GM18909 (cell line): ENCODE results near the gene TMEM87B.

ENCODE experiments used
- ATAC-seq: cut with Tn5 transposase; IDR thresholded peaks from one replicate; pipeline ENCODE4 v1.9.1; 2021; ENCODE audit warnings: mild to moderate bottlenecking; ENCODE audit not compliant: unreplicated experiment, poor library complexity

TMEM87B gene

DNA sequence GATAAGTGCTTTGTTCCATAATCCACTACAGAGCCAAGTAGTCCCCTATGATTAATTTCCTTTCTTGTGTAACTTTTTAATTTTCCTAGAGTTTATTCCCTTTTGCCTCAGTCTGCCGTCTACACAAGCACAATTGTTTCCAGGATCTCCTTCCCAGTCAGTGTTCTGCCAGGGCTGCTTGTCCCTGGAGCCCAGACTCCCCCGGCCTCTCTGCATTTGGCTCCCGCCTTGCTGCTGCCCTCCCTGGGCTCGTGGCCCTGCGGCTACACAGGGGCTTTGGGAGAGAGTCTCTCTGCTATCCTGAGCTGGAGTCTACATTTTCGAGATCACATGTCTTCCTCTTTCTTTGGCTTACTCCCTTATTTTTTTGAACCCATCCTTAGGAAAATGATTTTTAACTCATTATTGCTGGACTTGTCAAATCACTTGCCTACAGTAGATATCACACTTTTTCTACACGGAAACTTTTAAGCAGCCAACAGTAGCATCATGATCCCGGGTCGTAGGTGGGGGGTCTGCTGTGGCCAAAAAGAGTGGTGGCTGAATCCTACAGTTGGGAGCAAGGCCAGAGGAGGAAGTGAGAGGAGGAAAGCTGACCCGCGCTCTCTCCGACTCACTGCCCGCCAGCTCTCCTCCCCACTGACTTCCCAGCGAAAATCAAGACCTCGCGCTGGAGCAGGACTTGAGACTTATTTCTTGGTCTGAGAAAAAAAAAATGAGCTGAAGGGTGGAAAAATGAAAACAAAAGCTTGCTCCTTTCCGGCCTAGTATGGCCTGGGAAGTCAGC is 92.5 kb downstream of the TMEM87B start:
- ATAC-seq, result no peak

DNA sequence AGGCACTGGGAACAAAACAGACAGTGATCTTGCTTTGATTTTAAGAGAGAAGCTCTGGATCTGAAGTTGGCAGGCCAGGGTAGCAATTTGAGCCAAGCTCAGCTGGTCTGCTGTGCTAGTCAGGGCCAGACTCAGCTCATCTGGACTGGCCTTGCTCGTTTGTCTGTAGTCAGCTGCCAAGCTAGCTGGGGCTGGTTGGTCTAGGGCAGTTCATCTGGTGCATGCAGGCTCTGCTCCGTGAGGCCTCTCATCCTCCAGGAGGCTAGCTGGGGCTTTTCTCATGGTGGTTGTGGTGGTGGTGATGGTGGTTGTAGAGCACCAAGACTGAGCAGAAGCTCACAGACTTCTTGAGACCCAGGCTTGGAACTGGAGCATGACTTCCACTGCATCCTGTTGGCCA is 93.4 kb downstream of the TMEM87B start:
- ATAC-seq, result no peak

DNA sequence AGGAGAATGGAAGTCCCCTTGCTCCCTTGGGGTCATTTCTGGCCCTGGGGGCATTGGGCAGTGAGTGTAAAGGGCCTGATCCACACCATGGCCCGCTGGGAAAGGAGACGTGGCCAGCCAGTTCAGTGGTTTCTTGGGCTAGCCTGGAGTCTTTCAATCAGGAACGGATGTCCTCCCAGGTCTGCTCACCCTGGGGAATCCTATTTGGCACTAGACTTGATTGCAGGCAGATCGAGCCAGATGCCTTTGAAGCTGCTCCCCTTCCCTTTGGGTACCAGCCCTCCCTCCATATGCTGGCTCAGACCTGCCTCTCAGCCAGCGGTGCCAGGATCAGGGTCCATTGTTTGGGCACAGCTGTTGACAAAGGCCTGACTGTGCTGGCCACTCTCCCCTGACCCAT is 94.1 kb downstream of the TMEM87B start:
- ATAC-seq, result no peak

DNA sequence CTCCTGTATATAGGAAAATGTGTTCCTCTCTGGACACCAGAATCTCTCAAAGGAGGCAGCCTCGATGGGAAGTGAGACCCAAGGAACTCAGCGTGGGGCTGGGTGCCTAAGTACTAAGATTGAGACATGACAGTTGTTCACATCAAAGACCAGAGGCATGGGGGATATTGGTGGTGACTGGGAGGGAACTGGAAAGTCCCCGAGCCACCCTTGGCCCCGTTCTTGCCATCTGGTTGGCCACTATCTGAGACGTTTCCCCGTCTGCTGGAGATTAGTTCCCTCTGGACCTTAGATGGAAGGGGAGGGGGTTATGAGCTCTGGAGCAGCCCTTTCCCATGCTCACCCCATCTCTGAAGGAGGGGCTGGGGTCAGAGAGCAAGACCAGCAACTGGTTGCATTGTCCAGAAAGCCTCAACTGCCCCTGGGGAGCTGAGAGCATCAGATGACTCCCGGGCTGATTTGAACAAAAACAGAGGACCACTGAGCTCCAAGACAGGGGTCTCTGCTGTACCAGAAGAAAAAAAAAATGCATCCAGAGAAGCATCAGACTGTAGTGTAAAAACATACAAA is 94.9 kb downstream of the TMEM87B start:
- no peak for ATAC-seq

DNA sequence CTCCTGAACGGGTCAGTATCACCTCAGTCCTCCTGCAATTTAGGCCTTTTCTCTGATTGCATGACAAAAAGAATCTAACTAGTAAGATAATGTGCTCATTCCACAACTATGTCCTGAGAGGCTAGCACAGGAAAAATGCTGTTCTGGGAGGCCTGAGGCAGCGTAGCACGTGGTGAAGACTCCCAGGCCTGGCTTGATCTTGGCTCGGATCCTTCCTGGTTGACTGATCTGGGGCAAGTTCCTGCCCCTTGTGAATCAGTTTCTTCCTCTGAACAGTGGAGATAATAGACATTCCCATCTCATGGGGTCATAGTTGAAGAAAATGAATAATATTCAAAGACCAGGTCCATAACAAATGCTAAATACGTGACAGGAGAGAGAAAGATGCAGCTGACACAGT is 95.4 kb downstream of the TMEM87B start:
- no peak for ATAC-seq

DNA sequence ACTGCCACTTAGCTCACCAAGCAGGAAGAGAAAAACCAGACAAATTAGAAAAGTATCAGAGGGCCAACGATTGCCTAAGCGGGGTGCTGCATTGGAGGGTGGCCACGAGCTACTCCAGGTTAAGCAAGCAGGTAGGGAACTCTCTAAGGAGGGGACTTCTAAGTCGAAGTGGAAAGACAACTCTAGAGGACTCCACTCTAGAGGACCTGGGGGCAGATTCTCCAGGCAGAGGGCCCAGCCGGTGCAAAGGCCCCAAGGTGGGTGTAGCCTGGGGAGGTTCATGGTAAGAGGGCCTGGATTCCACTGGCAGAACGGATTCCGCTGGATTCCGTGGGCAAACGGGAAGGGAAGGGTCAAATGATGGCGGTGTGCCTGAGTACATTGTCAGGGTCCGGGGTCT is 95.8 kb downstream of the TMEM87B start:
- ATAC-seq, result no peak

DNA sequence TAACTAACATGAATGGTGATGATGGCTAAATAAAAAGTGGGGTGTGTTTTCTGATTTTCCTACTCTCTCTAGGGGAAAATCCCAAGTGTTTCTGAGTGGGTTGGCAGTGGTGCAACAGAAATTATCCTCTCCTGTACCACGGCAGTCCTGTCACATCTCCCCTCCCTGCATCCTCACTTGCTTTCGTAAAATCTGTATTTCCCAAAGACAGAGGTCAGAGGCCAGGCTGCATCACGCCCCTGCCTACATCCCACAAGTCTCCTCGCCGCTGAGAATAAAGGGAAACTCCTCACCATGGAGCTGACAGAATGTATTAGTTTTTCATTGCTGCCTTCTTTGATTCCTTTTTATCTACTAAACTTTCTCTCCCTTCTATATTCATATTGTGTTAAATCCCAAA is 96.2 kb downstream of the TMEM87B start:
- no peak for ATAC-seq

DNA sequence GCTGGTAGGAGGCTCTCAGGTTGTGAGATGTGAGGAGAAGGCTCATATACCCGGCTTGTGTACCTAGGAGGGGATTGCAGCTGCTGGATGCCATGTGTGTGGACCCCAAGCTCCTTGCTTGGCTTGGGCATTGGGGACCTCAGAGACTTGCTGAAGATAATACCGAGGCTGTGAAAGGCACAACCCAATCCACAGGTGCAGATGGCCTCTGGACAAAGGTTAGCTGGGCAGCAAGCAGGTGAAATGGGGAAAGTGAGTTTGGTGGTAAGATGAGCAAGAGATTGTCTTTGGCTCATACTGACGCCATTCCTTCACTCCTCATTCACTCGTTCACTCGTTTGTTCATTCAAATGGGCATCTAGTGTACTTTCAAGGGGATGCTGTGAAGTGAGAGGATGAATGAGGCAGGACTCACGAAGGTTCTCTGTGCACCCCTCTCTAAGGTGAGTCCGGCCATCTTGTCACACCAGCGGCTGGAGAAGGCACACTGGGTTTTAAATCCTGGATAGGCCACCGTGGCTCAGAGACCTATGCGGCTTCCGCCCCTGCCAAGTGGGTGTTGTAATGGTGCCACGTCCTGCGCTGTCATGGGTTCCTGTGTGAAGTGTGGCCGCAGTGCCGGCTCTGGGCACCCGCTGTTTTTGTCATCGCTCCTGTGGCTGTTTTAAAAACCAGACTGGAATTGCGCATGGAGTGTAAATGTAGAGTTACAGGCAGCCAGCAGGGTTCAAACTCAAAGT is 96.8 kb downstream of the TMEM87B start:
- no peak for ATAC-seq

DNA sequence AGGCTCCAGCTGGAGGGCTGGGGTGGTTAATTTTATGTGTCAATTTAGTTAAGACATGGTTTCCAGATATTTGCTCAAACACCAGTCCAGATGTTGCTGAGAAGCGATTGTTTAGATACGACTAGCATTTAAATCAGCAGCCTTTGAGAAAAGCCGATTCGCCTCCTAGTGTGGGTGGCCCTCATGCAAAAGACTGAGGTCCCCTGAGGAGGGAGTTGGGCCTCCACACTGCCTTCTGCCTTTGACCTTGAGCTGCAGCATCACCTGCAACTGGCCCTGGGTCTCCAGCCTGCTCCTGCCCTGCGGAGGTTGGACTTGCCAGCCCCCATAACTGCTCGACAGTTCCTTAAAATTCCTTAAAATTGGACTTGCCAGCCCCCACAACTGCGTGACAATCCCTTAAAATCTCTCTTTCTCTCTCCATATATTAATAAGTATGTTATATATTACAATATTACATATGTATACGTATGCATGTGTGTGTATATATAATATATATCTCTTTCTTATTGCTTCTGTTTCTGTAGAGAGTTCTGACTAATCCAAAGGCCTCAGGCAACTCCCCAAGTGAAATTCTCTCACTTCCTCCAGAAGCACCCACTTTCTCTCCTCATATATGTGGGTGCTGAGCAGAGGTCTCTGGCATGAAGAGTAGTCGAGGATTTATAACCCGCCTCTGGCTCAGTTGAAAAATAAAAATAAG is 97.6 kb downstream of the TMEM87B start:
- no peak for ATAC-seq

DNA sequence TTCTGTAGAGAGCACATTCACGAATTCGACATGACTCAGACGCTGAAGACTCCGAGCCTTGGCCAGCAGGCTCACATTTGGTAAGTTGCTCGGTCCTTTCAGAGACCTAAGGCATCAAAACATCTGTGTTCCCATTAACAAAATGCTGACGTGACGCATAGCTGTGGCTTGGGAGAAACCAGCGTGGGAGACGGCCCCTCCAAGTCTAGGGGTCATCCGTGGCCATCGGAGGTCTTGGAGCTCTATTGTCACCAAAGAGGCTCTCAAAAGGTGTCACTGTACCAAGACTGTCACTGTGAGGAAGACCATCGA is 98.1 kb downstream of the TMEM87B start:
- no peak for ATAC-seq

DNA sequence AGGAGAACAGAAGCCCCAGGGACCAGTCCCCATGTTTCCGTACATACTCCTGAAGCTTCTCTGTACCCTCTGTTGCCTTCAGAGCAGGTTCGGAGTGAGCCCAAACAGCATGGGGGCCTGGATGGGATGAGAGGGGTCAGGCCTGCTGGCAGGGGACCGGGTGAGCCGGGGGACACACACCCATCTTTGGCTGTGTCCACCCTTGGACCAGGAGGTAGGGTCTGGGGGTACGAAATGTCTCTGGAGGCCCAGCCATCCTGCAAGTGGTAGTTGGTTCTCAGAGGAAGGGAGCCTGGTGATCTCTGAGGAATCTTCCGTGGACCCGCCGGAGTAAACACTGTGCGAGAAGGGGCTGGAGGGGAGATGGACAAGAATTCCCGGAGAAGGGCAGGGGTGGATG is 98.4 kb downstream of the TMEM87B start:
- ATAC-seq, result no peak

DNA sequence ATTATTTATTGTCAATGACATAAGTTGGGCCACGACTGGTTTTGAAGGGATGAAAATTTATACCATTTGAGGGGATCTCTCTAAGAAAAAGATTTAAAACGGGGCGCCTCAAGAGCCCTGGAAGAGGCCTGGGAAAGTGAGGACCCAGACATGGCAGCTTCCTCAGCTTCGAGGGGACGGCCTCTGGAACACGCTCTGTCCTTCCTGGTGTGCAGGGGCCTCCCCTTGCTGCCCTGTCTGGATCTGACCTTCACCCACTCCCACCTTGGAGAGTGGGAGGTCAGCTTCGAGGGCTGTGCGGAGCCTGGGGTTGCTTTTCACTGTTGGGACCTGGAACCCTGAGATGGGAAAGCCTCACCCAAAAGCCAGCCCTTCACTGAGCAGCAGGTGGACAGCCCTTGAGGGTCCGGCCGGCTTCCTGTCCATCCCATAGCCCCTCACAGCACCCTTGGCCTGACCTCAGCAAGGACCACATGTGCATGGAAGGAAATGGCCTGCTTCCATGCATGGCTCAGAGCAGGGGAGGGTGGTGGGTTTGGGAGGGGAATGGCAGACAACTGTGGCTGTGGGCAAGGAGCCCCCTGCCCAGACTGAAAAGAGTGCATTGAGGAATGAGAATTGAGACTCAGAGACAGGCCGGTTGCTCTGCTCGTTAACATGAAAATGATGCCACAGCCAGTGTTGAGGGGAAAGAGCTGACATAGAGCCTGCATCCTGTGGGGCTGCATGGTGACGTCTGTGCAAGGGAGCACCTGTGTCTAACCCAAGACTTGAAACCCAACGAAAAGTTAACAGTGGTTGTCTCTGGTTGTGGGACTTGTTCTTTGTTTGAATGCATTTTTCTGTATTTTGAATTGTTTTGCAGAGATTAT is 99.4 kb downstream of the TMEM87B start:
- no peak for ATAC-seq

DNA sequence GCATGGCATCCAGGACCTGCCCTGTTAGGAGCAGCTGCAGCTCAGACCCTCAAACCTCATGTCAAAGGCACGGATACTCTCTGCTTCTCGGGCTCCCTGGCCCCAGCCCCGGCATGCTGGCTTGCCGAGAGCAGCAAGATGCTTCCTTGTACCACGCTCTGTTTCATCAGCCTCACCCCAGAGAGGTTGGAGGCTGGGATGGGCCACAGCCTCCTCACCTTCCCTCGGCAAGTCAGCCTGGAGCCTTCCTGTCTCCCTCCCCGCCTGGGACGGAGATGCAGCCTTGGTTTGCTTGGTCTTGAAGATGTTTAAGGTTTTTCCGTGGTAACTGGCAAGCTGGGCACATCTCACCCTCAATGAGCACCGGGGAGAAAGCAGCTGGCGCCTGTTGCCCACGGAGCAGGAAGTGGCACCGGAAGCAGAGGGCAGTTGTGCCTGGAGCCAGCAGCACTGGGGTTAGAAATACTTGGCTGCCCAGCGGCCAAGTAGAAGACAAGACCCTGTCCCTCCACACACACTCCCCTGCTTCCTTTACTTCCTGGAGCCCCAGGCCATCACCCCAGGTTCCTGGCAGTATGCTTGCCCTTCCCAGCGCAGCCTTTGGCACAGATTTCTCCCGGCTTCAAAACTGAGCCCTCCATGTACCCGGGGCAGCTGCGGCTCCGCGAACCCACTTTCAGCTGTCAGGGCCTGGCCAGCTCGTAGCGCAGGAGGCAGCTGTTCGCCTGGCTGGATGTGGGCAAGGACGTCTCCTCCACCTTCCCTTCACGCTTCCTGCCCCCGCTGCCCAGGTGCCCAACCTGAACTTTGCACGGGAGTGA is 100.5 kb downstream of the TMEM87B start:
- ATAC-seq, result no peak

DNA sequence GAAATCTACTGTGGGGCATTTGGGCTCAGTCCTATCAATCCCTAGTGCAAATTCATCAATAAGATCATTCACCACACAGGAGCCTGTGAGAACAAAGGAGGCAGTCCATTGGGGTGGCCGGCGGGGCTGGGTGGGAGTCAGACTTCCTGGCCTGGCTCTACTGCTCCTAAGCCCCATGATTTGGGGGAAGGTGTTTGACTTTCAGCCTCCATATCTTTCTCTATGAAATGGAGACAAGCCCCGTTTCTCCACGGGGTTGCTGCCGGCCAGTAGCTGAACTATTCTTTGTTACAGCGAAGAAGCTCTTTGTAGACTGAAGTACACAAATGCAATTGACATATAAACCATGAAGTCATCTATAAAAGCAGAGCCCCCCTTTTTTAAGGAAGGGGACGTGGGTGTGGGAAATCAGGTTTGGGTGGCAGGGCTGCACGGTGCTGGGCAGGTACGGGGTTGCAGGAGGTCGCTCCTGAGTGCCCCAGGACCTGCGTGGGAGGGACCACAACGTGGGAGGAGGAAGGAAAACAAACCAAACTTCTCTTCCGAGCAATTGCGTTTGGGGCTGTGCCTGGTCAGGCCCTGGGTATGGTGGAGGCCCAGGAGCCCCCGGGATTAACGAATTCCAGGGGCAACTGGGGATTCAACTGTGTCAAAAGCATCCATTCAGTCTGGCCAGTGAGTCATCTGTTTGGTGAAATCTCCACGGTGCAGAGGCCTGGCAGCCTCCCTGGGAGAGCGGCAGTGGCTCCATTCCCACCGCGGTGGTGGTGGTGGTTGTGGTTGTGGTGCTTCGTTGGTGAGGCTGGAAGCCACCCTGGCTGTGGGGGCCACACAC is 101.3 kb downstream of the TMEM87B start:
- no peak for ATAC-seq

DNA sequence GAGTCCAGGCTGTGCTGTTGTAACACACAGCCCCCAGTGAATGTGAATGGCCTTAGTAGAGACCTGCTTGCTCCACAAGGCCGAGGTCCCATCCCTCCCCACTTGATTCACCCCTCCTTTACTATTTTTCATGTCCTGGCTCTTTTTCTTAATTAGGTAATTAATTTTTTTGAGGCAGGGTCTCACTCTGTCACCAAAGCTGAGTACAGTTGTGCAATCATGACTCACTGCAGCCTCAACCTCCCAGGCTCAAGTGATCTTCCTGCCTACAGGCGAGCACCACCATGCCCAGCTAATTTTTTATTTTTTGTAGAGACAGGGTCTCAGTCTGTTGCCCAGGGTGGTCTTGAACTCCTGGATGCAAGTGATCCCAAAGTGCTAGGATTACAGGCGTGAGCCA is 102.4 kb downstream of the TMEM87B start:
- ATAC-seq, result no peak

DNA sequence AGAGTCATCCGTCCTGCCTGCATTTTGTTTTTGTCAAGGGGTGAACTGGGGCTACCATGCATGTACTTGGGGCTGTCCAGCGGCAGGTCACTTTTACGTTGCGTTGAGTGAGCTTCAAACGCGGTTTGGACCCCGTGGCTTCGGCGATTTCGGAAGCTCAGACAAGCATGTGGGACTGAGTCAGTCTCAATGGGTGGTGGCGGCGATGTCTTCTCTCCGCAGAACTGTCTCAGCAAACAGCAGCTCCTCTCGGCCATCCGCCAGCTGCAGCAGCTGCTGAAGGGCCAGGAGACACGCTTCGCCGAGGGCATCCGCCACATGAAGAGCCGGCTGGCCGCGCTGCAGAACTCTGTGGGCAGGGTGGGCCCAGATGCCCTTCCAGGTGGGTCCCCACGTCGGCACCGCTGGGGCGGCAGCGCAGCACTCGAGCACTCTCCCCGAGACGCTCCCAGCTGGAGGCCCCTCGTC is 104.4 kb downstream of the TMEM87B start:
- no peak for ATAC-seq

DNA sequence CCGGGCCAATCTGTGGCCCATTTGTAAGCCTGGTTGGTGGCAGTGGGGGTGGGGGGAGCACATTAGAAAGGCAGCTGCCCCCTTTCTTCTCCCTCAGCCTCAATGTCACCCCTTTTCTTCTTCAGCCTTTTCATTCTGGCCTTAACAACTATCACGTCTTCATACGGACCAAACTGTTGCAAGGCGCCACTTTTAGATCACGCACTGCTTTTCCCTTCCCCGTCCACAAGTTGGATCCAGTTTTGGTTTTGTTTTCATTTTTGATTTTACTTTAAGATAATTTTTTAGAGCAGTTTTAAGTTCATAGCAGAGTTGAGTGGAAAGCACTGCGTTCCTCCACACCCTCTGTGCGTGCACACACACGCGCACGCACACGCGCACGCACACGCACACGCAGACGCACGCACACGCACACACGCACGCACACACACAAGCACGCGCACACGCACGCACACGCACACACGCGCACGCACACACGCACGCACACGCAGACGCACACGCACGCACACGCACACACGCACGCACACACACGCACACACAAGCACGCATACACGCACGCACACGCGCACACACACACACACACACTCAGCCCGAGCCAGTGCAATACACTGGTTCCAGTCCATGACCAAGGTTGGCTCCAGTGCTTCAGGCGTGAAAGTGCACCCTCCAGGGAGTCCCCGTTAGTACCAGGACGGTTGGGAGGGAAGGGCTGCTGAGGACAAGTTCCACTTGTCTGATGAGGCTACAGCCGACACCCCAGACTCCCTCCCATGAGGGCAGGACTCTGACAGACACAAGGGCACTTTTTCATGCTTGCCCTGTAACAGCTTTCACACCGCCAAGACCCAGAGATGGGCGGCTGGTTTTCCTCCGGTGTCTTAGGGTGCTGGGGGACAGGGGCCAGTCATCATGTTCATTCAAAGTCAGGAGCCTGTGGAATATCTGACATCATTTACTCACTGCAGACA is 105.5 kb downstream of the TMEM87B start:
- ATAC-seq, result no peak
